ENCODE results near the gene CPNE5. TPM values are rescaled to one million over a fixed set of nuclear protein-coding genes. Genes with fewer than 3 reads are reported as not detected.

Gene CPNE5
- total RNA-seq, 2 donors from 2014 or later: 0.85 to 1.6 TPM

GRCh38 chr6:36822506-36823269, 16.6 kb downstream of the CPNE5 start:
- Histone ChIP-seq H3K27ac (no peak overlapping the region), H3K9me3 (no peaks in the 10 kb centered on the region), H3K36me3 (no peaks in the 10 kb centered on the region), H3K4me1 (ENCODE audit: control insufficient read depth in 1 of 2, low read depth in 2 of 2) (peaks cover 5 to 14% of the 10 kb centered on the region in 2 donors), H3K4me3 (no peak overlapping the region), H3K27me3 (replicated peaks; ENCODE audit: insufficient read depth) (no peaks in the 10 kb centered on the region)
- no peak for ATAC-seq (ENCODE audit: insufficient number of reproducible peaks, low FRiP score, low read depth)
- DNase-seq (ENCODE audit: low spot score): no peak
- TF ChIP-seq, protein P1, sequence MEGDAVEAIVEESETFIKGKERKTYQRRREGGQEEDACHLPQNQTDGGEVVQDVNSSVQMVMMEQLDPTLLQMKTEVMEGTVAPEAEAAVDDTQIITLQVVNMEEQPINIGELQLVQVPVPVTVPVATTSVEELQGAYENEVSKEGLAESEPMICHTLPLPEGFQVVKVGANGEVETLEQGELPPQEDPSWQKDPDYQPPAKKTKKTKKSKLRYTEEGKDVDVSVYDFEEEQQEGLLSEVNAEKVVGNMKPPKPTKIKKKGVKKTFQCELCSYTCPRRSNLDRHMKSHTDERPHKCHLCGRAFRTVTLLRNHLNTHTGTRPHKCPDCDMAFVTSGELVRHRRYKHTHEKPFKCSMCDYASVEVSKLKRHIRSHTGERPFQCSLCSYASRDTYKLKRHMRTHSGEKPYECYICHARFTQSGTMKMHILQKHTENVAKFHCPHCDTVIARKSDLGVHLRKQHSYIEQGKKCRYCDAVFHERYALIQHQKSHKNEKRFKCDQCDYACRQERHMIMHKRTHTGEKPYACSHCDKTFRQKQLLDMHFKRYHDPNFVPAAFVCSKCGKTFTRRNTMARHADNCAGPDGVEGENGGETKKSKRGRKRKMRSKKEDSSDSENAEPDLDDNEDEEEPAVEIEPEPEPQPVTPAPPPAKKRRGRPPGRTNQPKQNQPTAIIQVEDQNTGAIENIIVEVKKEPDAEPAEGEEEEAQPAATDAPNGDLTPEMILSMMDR (IDR thresholded peaks at IDR 0.05): no peak

DNA sequence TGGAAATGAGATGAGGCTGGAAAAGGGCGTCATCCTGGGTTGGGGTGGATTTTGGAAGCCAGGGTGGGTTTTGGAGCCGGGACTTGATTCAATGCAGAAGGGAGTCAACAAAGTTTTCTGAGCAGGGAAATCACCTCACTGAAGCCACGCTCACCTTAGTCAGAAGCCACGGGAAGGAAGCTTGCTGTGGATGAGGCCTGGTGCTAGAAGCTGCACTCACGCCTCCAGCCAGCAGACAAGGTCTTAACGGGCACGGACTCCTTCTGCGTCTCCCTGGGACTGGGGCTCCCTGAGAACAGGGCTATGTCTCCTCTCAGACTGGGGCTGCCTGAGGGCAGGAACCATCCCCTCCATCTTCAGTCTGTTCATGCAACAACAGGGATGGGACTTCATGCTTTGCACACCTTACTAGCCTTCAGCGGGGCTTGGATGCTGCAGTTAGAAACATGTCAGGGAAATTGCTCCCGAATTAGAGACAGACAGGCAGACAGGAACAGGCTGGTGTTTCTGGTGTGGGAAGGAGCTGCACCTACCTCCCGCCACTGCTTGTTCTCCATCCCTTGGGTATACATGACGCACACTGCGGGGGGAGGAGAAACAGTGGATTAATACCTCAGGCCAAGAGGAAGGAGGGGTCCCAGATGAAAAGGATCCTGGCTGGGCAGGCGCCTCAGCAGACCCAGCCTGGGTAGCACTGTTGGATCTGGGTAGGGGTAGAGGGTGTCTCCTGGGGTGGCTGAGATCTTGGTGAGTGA, 17.5 kb downstream of the CPNE5 start:
- H3K4me3 ChIP-seq: no peak overlapping the region
- no peak for DNase-seq (ENCODE audit: low spot score)
- no peak overlapping the region for H3K27ac ChIP-seq
- H3K27me3 ChIP-seq (replicated peaks; ENCODE audit: insufficient read depth): no peaks in the 10 kb centered on the region
- H3K4me1 ChIP-seq (ENCODE audit: control insufficient read depth in 1 of 2, low read depth in 2 of 2): peaks cover 0 to 6% of the 10 kb centered on the region in 2 donors
- ATAC-seq (ENCODE audit: insufficient number of reproducible peaks, low FRiP score, low read depth): no peak
- H3K9me3 ChIP-seq: no peaks in the 10 kb centered on the region
- TF ChIP-seq, protein P1 (IDR thresholded peaks at IDR 0.05): no peak
- no peaks in the 10 kb centered on the region for H3K36me3 ChIP-seq

GRCh38 chr6:36820700-36821580, 18.3 kb downstream of the CPNE5 start:
- H3K4me1 ChIP-seq (ENCODE audit: control insufficient read depth in 1 of 2, low read depth in 2 of 2): peaks cover 0 to 6% of the 10 kb centered on the region in 2 donors
- no peak overlapping the region for H3K27ac ChIP-seq
- DNase-seq (ENCODE audit: low spot score): no peak
- no peaks in the 10 kb centered on the region for H3K9me3 ChIP-seq
- no peak overlapping the region for H3K4me3 ChIP-seq
- no peak for ATAC-seq (ENCODE audit: insufficient number of reproducible peaks, low FRiP score, low read depth)
- H3K27me3 ChIP-seq (replicated peaks; ENCODE audit: insufficient read depth): no peaks in the 10 kb centered on the region
- no peaks in the 10 kb centered on the region for H3K36me3 ChIP-seq
- TF ChIP-seq, protein P1 (IDR thresholded peaks at IDR 0.05): no peak

GRCh38 chr6:36818756-36819155, 20.5 kb downstream of the CPNE5 start:
- H3K4me1 ChIP-seq (ENCODE audit: control insufficient read depth in 1 of 2, low read depth in 2 of 2): peaks cover 0 to 6% of the 10 kb centered on the region in 2 donors
- no peak for ATAC-seq (ENCODE audit: insufficient number of reproducible peaks, low FRiP score, low read depth)
- no peak overlapping the region for H3K27ac ChIP-seq
- no peaks in the 10 kb centered on the region for H3K9me3 ChIP-seq
- H3K36me3 ChIP-seq: no peaks in the 10 kb centered on the region
- no peaks in the 10 kb centered on the region for H3K27me3 ChIP-seq (replicated peaks; ENCODE audit: insufficient read depth)
- no peak overlapping the region for H3K4me3 ChIP-seq
- TF ChIP-seq, protein P1 (IDR thresholded peaks at IDR 0.05): no peak
- DNase-seq (ENCODE audit: low spot score): no peak
